Endothelial cell (in vitro differentiated cells): ENCODE results near the gene ACADS. TPM values are rescaled to one million over a fixed set of nuclear protein-coding genes. Genes with fewer than 3 reads are reported as not detected.

Experiments used
- DNase-seq: peaks from one replicate; pipeline ENCODE4 v3.0.0; 2021; ENCODE audit warnings: low spot score
- H3K27ac Mint-ChIP-seq: one replicate; pipeline ENCODE4 v1.8.0; 2021; ENCODE audit warnings: mixed read lengths, inconsistent platforms; ENCODE audit not compliant: unreplicated experiment
- H3K27me3 Mint-ChIP-seq: one replicate; pipeline ENCODE4 v1.8.0; 2021; ENCODE audit warnings: mild to moderate bottlenecking, moderate library complexity, mixed read lengths, inconsistent platforms; ENCODE audit not compliant: unreplicated experiment
- H3K36me3 Mint-ChIP-seq: one replicate; pipeline ENCODE4 v1.8.0; 2021; ENCODE audit warnings: mild to moderate bottlenecking, low read depth, mixed read lengths, inconsistent platforms; ENCODE audit not compliant: unreplicated experiment
- H3K4me1 Mint-ChIP-seq: one replicate; pipeline ENCODE4 v1.8.0; 2021; ENCODE audit warnings: mild to moderate bottlenecking, mixed read lengths, inconsistent platforms; ENCODE audit not compliant: unreplicated experiment
- H3K4me3 Mint-ChIP-seq: one replicate; pipeline ENCODE4 v1.8.0; 2021; ENCODE audit warnings: mild to moderate bottlenecking, mixed read lengths, inconsistent platforms; ENCODE audit not compliant: unreplicated experiment
- H3K9me3 Mint-ChIP-seq: one replicate; pipeline ENCODE4 v1.8.0; 2021; ENCODE audit warnings: mixed read lengths, inconsistent platforms; ENCODE audit not compliant: unreplicated experiment
- total RNA-seq: library from RNA; stranded (reverse); fragmentation: NEBNext Ultra II Directional; extraction: Animal tissue kit (Norgen Biotek cat#: 25700); gene quantifications from one replicate; pipeline ENCODE4 v1.2.1, GENCODE V29; 2021; ENCODE audit not compliant: unreplicated experiment
- TF ChIP-seq, protein P1 (sequence below): fragments of 200-600 bp; sonication (generic); IDR thresholded peaks from one replicate; pipeline ENCODE4 v1.5.0; 2021; ENCODE audit warnings: antibody characterized with exemption; ENCODE audit not compliant: unreplicated experiment

Gene ACADS
- total RNA-seq, 1 donor from 2014 or later, result 5.6 TPM

- H3K27me3 Mint-ChIP-seq, result no peaks in the 10 kb centered on the region
- H3K4me1 Mint-ChIP-seq, result peaks cover 21% of the 10 kb centered on the region
- TF ChIP-seq, protein P1, sequence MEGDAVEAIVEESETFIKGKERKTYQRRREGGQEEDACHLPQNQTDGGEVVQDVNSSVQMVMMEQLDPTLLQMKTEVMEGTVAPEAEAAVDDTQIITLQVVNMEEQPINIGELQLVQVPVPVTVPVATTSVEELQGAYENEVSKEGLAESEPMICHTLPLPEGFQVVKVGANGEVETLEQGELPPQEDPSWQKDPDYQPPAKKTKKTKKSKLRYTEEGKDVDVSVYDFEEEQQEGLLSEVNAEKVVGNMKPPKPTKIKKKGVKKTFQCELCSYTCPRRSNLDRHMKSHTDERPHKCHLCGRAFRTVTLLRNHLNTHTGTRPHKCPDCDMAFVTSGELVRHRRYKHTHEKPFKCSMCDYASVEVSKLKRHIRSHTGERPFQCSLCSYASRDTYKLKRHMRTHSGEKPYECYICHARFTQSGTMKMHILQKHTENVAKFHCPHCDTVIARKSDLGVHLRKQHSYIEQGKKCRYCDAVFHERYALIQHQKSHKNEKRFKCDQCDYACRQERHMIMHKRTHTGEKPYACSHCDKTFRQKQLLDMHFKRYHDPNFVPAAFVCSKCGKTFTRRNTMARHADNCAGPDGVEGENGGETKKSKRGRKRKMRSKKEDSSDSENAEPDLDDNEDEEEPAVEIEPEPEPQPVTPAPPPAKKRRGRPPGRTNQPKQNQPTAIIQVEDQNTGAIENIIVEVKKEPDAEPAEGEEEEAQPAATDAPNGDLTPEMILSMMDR, result no peak
- no peak for DNase-seq
- H3K4me3 Mint-ChIP-seq, result no peak overlapping the region
- H3K27ac Mint-ChIP-seq, result no peak overlapping the region
- peaks cover 40% of the 10 kb centered on the region for H3K36me3 Mint-ChIP-seq
- H3K9me3 Mint-ChIP-seq, result no peaks in the 10 kb centered on the region
Observed at GRCh38 chr12:120761519-120761934, 35.9 kb downstream of the ACADS start.

DNA sequence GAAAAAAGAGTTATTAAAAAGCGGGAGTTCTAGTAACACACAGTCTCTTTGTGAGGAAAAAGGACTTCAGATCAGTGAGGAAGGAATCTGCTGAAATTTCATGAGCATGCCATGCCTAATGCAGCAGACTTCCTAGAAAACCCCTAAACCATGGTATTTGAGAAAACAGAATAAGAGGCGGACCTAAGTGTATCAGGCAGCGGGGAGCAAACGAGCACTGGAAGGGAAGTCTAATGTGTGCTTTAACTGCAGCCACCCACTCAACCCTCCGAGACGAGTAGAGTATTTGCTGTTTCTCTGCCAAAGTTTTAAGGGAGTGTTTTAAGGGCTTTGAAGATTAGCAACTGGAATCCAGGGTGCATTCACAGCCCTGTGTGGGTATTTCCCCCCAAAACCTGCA is 36.5 kb downstream of the ACADS start:
- Mint-ChIP-seq H3K9me3 (no peaks in the 10 kb centered on the region), H3K4me1 (peaks cover 21% of the 10 kb centered on the region), H3K27ac (no peak overlapping the region), H3K4me3 (no peak overlapping the region), H3K36me3 (peaks cover 46% of the 10 kb centered on the region), H3K27me3 (no peaks in the 10 kb centered on the region)
- DNase-seq, result no peak
- TF ChIP-seq, protein P1, result no peak

- Mint-ChIP-seq H3K4me3 (no peak overlapping the region), H3K27ac (no peak overlapping the region)
Observed at GRCh38 chr12:120763250-120763649, 37.6 kb downstream of the ACADS start.

DNA sequence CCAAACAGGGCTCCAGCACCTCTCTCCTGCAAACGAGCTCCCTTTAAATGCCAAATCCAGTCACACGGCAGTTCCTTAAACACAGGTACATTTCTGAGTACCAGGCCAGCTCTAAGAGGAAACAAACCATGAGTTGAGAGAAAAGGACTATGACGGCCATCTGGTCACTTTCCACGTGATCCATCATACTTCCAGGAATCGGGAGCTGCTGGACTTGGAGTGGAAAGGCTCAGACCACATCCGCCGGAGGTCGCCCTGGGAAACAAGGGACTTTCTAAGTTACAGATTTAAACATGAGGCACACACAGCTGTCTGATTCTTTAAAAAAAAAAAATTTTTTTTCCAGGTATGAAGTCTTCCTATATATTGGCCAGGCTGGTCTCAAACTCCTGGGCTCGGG is 39.2 kb downstream of the ACADS start:
- Mint-ChIP-seq H3K36me3 (peaks cover 66% of the 10 kb centered on the region), H3K4me3 (peak overlapping the region; percentile 73), H3K27me3 (no peaks in the 10 kb centered on the region), H3K27ac (no peak overlapping the region), H3K4me1 (peaks cover 21% of the 10 kb centered on the region), H3K9me3 (no peaks in the 10 kb centered on the region)
- DNase-seq, result no peak
- TF ChIP-seq, protein P1, result no peak

More at GRCh38 chr12:120763250-120763649, 37.6 kb downstream of the ACADS start:
- no peak for DNase-seq
- Mint-ChIP-seq H3K4me1 (peaks cover 21% of the 10 kb centered on the region), H3K36me3 (peaks cover 58% of the 10 kb centered on the region), H3K9me3 (no peaks in the 10 kb centered on the region), H3K27me3 (no peaks in the 10 kb centered on the region)
- TF ChIP-seq, protein P1, result no peak

DNA sequence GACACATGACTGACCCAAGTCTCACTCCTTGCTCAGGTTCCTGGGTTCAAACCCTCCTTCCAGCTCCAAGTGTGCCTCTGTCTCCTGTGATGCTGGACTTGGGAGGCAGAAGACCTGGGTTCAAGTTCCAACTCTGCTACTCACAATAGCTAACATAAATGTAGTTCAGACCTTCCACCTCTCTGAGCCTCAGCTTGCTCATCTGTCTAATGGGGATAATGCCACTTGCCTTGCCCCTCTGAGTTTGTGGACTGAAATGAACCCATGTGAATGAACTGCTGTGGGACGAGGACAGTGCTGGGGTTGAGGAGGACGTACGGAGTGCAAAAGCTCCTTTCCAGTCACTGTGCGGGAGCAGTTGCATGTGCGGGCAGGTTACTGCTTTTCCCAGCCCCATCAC is 40.9 kb downstream of the ACADS start:
- Mint-ChIP-seq H3K4me1 (peaks cover 6% of the 10 kb centered on the region), H3K4me3 (peak overlapping the region; percentile 62), H3K9me3 (no peaks in the 10 kb centered on the region), H3K27me3 (no peaks in the 10 kb centered on the region), H3K36me3 (peaks cover 68% of the 10 kb centered on the region), H3K27ac (no peak overlapping the region)
- TF ChIP-seq, protein P1, result no peak
- no peak for DNase-seq
